ENCODE measurements around the gene CREB3L4.
A peak's percentile ranks its signal among the peaks of the same experiment; 100 is the strongest.

GRCh38 chr1:153921803-153922075, 46.0 kb upstream of the CREB3L4 start:
- TF ChIP-seq ZFHX2 (tag by site-specific recombination; conservative IDR thresholded peaks at IDR 0.05) (no peak), ZBTB7A (tag by site-specific recombination; IDR thresholded peaks at IDR 0.05; ENCODE audit: low read depth) (no peak), ZNF660 (tag by site-specific recombination; IDR thresholded peaks at IDR 0.05) (0 out of 2 replicates have a peak, but pooled peaks have one; percentile 18), PATZ1 (tag by site-specific recombination; IDR thresholded peaks at IDR 0.05) (no peak), ZEB2 (tag by site-specific recombination; IDR thresholded peaks at IDR 0.05) (no peak), ZNF121 (tag by site-specific recombination; IDR thresholded peaks at IDR 0.05) (no peak), ZNF521 (tag by site-specific recombination; IDR thresholded peaks at IDR 0.05) (no peak), CTCF (tag by site-specific recombination; IDR thresholded peaks at IDR 0.05) (no peak), HOXA7 (CRISPR knock-in tag; IDR thresholded peaks at IDR 0.05; ENCODE audit: borderline replicate concordance) (no peak), ZNF785 (tag by site-specific recombination; IDR thresholded peaks at IDR 0.05) (no peak), TRIM28 (IDR thresholded peaks at IDR 0.05; ENCODE audit: borderline replicate concordance, low read length) (no peak), GFI1B (tag by site-specific recombination; IDR thresholded peaks at IDR 0.05) (no peak), REST (tag by site-specific recombination; IDR thresholded peaks at IDR 0.05) (no peak), ZNF510 (tag by site-specific recombination; IDR thresholded peaks at IDR 0.05; ENCODE audit: insufficient replicate concordance) (no peak)

All from HEK293 (cell line).